ENCODE measurements around the gene SND1.

DNA sequence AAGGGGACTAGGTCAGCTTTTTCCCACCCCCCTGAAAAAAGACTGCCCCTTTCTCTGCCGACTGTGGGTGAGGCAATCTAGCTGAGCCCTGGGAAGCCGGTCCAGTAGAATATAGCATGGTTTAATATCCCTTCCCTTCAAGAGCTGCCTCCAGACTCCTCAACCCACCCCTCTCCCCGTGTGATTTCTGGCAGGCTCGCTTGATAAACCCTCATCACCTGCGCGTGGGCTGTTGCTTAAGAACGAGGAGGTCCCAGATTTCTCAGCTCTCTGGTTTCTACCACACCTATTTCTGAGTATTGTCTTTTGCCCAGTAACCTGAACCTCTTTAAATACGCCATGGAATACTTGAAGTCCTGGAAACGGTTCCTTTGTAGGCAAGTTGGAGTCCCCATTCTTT is 381.3 kb downstream of the SND1 start:
- TF ChIP-seq CTCF (conservative IDR thresholded peaks at IDR 0.05; ENCODE audit: low read depth, low read length) (no peak), EZH2phosphoT487 (IDR thresholded peaks at IDR 0.05; ENCODE audit: borderline replicate concordance, low read length) (no peak)

All from PC-3 (cell line).